Measurements from ENCODE around the gene CRB2.

Gene CRB2

DNA sequence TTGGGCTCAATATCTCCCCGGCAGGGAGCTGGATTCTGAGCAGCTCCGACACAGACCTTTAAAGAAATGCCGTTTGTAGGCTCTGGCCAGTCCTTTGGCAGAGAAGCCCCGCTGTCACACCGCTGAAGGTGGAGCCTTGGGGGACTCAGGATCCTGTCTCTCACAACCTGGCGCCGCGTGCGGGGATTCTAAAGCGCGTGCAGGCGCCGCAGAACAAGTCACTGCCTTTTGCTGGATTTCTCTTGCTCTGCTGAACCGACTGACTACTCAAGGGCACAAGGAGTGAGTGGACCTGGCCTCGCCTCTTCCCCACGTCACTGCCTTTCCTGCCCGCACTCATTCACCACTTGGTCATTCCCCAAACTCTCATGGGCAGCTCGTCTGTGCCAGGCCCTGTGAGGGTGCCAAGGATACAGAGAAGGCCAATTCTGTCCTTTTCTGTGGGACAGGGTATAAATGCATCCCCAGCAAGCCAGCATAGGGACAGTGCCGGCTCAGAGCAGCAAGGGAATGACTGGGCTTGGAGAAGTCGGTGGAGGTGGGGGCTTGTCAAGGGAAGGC is 69.3 kb downstream of the CRB2 start:
- DNase-seq (ENCODE audit: low read depth) = no peak
- TF ChIP-seq, protein P1, sequence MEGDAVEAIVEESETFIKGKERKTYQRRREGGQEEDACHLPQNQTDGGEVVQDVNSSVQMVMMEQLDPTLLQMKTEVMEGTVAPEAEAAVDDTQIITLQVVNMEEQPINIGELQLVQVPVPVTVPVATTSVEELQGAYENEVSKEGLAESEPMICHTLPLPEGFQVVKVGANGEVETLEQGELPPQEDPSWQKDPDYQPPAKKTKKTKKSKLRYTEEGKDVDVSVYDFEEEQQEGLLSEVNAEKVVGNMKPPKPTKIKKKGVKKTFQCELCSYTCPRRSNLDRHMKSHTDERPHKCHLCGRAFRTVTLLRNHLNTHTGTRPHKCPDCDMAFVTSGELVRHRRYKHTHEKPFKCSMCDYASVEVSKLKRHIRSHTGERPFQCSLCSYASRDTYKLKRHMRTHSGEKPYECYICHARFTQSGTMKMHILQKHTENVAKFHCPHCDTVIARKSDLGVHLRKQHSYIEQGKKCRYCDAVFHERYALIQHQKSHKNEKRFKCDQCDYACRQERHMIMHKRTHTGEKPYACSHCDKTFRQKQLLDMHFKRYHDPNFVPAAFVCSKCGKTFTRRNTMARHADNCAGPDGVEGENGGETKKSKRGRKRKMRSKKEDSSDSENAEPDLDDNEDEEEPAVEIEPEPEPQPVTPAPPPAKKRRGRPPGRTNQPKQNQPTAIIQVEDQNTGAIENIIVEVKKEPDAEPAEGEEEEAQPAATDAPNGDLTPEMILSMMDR (conservative IDR thresholded peaks at IDR 0.05; ENCODE audit: control insufficient read depth, insufficient read depth, low read depth, low read length) = no peak

DNA sequence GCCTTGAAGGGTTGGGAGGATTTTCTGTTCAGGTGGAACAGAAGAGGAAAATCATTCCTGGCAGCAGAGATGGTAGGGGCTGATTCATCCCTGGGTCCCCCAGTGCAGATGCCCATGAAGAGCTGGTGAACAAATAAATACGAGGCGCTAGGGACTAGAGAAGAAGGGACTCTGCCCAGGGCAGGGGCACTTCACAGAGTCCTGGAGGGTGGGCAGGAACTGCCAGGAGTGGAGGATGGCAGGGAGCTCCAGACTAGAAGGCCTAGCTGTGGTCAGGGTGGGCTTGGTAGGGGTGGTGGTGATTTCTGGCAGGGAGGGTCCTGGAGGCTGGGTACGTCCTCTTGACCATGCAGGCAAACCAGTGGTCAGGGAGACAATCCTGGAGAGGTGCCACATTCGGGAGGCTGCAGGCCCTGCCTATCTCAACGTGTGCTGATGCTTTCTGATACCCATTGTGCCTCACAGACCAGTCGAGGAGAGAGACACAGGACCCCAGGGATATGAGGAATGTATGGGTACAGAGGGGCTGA is 69.9 kb downstream of the CRB2 start:
- DNase-seq (ENCODE audit: low read depth) = no peak
- TF ChIP-seq, protein P1 (conservative IDR thresholded peaks at IDR 0.05; ENCODE audit: control insufficient read depth, insufficient read depth, low read depth, low read length) = no peak
- no peak overlapping the region for H3K4me3 ChIP-seq (ENCODE audit: control insufficient read depth, low read depth, low read length)

More for the DNA sequence above, 69.3 kb downstream of the CRB2 start:
- no peak overlapping the region for H3K4me3 ChIP-seq (ENCODE audit: control insufficient read depth, low read depth, low read length)

DNA sequence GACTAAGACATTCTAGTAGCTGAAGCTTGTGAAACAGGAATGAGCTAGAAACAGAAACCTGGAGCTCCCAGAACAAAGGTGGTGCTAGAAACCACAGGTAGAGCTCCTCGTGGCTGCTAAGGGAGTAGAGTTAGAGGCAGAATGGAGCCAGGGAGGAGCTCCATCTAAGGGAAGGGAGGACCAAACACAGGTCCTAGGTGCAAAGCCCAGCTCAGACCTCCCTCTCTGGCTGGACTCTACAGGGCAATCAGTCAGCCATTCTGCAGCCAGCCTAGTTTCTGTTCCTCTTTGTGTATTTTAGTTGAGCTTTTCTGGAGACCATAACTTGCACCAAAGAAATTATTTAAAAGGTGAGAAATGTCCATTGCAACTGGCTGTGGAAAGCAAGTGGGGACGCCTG is 70.4 kb downstream of the CRB2 start:
- DNase-seq (ENCODE audit: low read depth) = no peak
- TF ChIP-seq, protein P1 (conservative IDR thresholded peaks at IDR 0.05; ENCODE audit: control insufficient read depth, insufficient read depth, low read depth, low read length) = no peak
- no peak overlapping the region for H3K4me3 ChIP-seq (ENCODE audit: control insufficient read depth, low read depth, low read length)

Data from fibroblast of mammary gland (primary cell).